ENCODE data around the gene C1orf210.
A peak's percentile ranks its signal among the peaks of the same experiment; 100 is the strongest.

C1orf210 gene

DNA sequence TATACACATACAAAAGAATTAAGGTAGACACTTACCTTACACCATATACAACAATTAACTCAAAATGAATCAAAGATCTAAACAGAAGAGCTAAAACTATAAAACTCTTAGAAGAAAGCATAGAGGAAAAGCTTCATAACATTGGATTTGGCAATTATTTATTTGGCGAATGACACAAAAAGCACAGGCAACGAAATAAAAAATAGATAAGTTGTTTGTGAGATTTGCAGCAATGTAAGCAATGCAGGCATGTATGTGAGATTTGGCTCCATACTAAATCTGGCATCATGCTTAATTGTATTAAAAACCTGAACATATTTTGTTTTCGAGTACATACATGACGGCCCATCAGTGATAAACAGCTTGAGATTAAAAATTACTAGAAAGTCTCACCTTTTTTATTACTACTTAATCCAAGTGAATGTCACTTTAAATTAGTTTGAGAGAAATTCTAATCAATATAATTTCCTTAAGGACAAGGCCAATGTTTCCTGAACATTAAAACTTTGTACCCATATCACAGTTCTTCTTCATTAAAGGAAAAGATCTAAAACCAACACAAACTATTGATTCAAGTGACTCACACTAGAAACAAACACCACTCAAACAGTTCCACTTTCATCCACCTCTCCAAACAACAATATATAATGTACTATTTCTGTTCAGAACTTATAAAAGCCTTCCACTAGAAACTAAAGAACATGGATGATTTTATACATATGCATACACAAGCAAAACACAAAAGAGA is 38.7 kb downstream of the C1orf210 start:
- no peak for DNase-seq

DNA sequence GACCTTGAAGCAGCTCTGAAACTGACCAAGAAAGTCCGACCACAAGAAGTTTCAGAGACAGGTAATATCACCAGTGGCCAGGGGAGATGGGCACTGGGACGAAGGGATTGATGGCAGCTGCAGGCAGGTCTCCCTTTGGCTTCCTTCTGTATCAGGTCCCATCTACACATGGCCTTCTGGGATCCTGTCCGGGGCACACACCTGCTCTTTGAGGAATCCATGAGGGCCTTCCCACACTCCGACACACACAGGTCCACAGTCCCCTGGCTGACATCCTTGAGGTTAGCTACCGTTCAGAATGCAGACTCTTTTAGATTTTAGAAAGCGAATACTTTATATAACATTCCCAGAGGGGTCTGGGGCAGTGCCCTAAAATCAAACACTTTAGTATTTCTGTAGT is 42.1 kb downstream of the C1orf210 start:
- no peak for DNase-seq

DNA sequence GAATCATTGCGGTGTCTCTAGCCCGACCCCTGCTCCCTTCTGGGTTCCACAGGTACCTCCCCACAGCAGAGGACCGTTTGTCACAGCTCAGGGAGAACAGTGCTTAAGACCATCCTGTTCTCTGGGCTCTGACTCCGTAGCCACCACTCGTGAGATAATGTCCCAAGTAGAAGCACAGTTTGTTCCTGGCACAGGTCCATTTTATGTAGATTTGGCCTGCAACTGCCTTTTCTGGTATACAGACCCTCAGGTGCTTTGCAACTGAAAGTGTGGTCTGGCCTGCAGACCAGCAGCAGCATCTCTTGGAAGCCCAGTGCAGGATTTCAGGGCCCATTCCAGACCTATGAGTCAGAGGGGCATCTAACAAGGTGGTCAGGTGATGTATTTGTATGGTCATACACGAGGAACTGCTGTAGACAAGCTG is 44.0 kb downstream of the C1orf210 start:
- DNase-seq, result no peak

- DNase-seq, result no peak
Measured at GRCh38 chr1:43239484-43239883, 45.9 kb downstream of the C1orf210 start.

DNA sequence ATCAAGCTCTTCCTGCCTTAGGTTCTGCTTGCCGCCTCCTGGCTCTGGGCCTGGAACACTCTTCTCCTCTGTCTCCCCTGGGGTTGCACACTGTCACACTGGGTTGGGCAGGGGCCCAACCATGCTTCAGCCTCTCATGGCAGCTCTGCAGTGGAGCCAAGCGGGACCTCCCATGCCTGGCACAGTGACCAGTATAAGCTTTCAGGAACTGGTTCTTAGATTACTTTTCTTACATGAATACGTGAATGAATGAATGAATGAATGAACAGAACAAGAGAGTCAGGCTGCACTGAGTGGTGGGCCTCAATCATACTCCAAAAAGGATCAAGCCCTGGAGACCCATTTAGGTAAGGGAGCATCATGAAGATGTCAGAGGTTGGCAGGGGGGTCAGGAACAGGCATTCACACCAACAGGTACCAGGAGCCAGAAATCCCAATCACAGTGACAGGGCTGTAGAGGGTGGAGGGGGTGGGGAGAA is 46.4 kb downstream of the C1orf210 start:
- DNase-seq, result no peak

DNA sequence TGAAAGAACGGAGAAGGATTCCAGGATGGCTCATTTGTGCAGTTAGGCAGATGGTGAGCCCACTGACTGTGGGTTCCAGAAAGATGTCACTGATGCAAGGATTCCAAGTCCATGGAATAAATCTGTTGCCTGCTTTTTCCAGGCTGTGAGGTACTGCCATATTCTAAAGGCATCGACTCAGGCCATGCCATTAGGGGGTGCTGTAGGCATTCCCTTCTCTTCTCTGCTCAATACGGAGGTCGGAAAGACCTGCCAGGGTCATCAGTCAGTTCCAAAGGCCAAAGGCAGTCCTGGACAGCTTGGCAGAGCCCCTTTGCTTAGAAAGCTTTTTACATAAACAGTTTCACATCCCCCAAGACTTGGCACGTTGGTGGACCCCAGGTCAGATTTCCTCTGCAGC is 47.3 kb downstream of the C1orf210 start:
- peak; percentile 11 for DNase-seq

DNA sequence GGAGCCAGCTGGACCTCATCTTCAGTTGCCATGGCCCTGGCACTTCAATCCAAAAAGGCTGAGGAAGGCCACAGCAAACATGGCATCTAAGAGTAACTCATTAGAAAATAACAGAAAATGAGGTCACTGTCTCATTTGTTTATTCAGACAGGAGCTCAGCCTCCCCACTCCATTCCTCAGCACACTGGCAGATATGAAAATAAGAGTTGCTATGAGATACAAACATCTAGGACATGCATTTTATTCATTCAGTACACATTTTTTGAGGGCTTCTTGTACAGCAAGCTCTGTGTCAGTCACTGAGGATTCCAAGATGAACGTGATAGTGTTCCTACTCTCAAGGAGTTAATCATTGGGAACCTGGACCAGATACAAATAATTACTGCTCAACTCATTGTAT is 48.3 kb downstream of the C1orf210 start:
- no peak for DNase-seq

DNA sequence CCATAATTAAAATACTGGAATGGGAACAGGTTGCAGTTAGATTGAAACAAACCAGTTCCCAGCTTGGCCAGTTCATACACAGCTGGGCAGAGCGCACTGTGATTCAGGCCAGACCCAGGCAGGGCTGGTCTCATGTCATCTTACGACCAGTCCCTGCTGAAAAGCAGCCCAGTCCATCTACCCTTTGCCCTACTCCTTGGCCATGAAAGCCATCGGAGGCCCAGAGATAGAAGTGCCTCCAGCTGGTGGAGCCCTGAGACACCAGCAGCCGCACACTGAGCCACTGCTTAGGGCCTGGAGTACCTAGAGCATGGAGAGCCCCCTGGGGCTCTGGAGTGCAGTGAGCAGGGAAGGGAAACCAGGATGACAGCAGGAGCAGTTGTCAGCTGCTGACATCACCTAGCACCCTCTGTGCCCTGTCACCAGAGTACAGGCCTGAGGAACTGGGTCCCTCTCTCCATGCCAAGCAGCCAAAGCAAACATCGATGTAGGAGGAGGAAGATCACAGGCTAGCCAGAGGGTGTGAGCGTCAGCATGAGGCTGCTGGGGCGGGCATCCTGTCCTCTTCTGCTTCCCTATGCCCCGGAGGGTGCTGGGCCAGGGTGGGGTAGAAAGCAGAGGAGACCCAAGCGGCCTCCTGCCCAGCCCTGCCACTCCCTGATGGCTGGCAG is 49.8 kb downstream of the C1orf210 start:
- no peak for DNase-seq

- DNase-seq, result no peak
Measured at GRCh38 chr1:43235040-43235439, 50.3 kb downstream of the C1orf210 start.

DNA sequence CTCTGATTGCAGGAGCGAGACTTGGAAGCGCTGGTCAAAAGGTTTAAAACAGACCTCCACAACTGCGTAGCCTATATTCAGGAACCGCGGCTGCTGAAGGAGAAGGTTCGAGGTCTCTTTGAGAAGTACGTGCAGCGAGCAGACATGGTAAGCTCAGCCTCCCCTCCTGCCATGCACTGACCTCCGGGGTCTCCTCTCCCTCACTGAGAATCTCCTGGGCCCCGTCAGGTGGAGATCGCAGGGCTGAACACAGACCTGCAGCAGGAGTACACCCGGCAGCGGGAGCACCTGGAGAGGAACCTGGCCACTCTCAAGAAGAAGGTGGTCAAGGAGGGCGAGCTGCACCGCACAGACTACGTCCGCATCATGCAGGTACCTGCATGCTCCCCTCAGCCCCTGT is 51.1 kb downstream of the C1orf210 start:
- DNase-seq, result no peak

DNA sequence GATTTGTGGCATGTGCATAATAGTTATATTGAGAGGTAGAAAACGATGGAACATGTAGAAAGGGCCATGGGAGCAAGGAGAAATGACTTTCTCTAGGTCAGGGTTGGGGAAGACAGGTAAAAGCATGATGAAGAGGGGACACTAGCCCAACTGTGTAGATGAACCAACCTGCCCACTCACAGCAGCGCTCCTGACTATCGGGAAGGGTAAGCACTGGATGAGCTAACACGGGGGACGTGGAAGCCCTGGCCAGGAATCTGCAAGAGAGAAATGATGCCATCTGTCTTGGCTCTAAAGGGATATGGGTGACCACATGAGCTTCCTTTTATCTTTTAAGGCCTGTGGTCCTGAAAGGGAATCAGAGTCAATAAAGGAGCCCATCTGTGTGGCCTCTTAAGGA is 51.8 kb downstream of the C1orf210 start:
- DNase-seq, result no peak

DNA sequence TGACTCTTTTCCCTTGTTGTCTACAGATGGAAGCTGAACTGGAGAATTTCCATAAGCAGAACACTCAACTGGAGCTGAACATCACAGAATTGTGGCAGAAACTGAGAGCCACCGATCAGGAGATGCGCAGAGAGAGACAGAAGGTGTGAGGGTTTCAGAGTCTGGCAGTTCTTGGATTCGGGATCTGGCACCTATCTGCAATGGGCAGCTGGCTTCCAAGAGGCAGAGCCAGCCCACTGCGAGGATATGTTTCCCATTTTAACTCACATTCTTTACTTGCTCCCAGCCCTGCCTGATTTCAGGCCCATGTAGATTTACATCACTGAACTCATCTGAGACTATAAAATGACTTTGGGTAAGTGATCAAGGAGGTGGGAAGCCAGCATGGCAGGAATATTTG is 52.9 kb downstream of the C1orf210 start:
- DNase-seq, result no peak

DNA sequence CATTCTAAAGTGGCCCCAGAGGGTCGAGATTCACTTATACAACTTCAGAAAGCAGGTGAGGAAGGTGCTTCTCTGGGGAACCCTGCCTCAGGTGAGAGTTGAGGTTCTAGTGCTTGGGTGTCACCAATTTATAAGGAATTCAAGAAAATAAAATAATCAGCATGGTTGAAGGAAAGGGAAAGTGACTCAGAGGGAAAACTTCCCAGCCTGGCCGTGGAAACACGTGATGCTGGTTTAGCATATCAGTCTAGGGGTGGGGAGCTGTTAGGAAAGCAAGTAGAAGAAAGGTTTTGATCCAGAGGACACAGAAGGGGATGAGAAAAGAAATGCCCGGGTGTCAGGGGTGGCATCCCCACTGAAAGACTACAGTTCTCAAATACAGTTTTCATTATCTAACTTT is 53.3 kb downstream of the C1orf210 start:
- DNase-seq, result no peak

Measured in CD4-positive, alpha-beta T cell treated with Interleukin-4 for 4 hours (primary cell).